Keratinocyte (primary cell): Measurements from ENCODE around the gene CRIM1. TPM values are rescaled to one million over a fixed set of nuclear protein-coding genes. Genes with fewer than 3 reads are reported as not detected.

Experiments used
- DNase-seq: peaks from one replicate; pipeline ENCODE4 v3.0.0-alpha.2; 2011; ENCODE audit warnings: low read depth, missing footprints, low spot score
- FAIRE-seq: peaks from 2 replicates; lab custom pipeline; 2011; peaks lifted over from hg19 to GRCh38; lab: Jason Lieb, UNC
- H2AFZ ChIP-seq: 2 replicates; pipeline ENCODE4 v1.6.0; 2012; ENCODE audit warnings: low read length, control low read depth, inconsistent platforms; ENCODE audit not compliant: control insufficient read depth
- H3K27ac ChIP-seq: 2 replicates; pipeline ENCODE4 v1.5.1; 2011; ENCODE audit warnings: low read length; ENCODE audit not compliant: control insufficient read depth, insufficient read depth
- H3K27me3 ChIP-seq: 3 replicates; pipeline ENCODE4 v1.6.0; 2011; ENCODE audit warnings: low read length; ENCODE audit not compliant: control insufficient read depth, insufficient read depth; ENCODE audit errors: extremely low read depth
- H3K36me3 ChIP-seq, 2 experiments: 2 replicates in 1 of 2; 3 replicates in 1 of 2; pipeline ENCODE4 v1.5.1; 2011; ENCODE audit warnings: low read length in 2 of 2, mild to moderate bottlenecking in 1 of 2; ENCODE audit not compliant: control insufficient read depth in 2 of 2, insufficient read depth in 2 of 2; ENCODE audit errors: extremely low read depth in 1 of 2
- H3K4me1 ChIP-seq: 3 replicates; pipeline ENCODE4 v1.5.1; 2011; ENCODE audit warnings: low read length; ENCODE audit not compliant: control insufficient read depth, insufficient read depth; ENCODE audit errors: extremely low read depth
- H3K4me2 ChIP-seq: 3 replicates; pipeline ENCODE4 v1.6.0; 2011; ENCODE audit warnings: low read depth, low read length; ENCODE audit not compliant: control insufficient read depth, insufficient read depth; ENCODE audit errors: extremely low read depth
- H3K4me3 ChIP-seq, 3 experiments: fragments of 200-600 bp in 1 of 3; sonication (generic) in 1 of 3; 2 replicates in 2 of 3; 3 replicates in 1 of 3; pipeline ENCODE4 v1.5.1; 2011 to 2016; ENCODE audit warnings: low read length in 3 of 3, mild to moderate bottlenecking in 3 of 3, control low read depth in 2 of 3, inconsistent platforms in 1 of 3, low read depth in 1 of 3, mixed read lengths in 1 of 3, mixed run types in 1 of 3, moderate library complexity in 1 of 3; ENCODE audit not compliant: control insufficient read depth in 2 of 3, insufficient read depth in 2 of 3; ENCODE audit errors: extremely low read depth in 1 of 3
- H3K79me2 ChIP-seq: 2 replicates; pipeline ENCODE4 v1.6.0; 2012; ENCODE audit warnings: low read length; ENCODE audit not compliant: control insufficient read depth, insufficient read depth
- H3K9ac ChIP-seq: 3 replicates; pipeline ENCODE4 v1.6.0; 2011; ENCODE audit warnings: low read length; ENCODE audit not compliant: control insufficient read depth, insufficient read depth; ENCODE audit errors: extremely low read depth
- H3K9me1 ChIP-seq: 3 replicates; pipeline ENCODE4 v1.6.0; 2011; ENCODE audit warnings: low read length; ENCODE audit not compliant: control insufficient read depth, insufficient read depth; ENCODE audit errors: extremely low read depth
- H3K9me3 ChIP-seq: 2 replicates; pipeline ENCODE4 v1.5.1; 2012; ENCODE audit warnings: low read depth, low read length; ENCODE audit not compliant: control insufficient read depth
- H4K20me1 ChIP-seq: 3 replicates; pipeline ENCODE4 v1.6.0; 2011; ENCODE audit warnings: low read length; ENCODE audit not compliant: control insufficient read depth, insufficient read depth; ENCODE audit errors: extremely low read depth
- EZH2 ChIP-seq: IDR thresholded peaks from one replicate; pipeline ENCODE4 v1.6.1; 2012; ENCODE audit warnings: inconsistent platforms, mild to moderate bottlenecking, low read length, moderate library complexity
- dilution Hi-C: fragments of 300-500 bp; cut with MboI; formaldehyde crosslinking; loops from one replicate; pipeline ENCODE4 v1.7.0; 2020; ENCODE audit warnings: low sequenced_read_pairs; ENCODE audit not compliant: extremely low pct_ligation_motif_present
- polyA plus RNA-seq, 5 experiments: library from polyadenylated mRNA; depleted of rRNA in 3 of 5; stranded (reverse) in 3 of 5; stranded (forward) in 1 of 5; unstranded in 1 of 5; fragments of >200 nt; gene quantifications; 1 replicate in 1 of 5; 2 replicates in 3 of 5; 3 replicates in 1 of 5; pipeline versions ENCODE4 v1.2.1 to v1.2.3, GENCODE V29; 2011 to 2012; ENCODE audit warnings: missing spikeins in 2 of 5, low read depth in 1 of 5, low replicate concordance in 1 of 5
- TF ChIP-seq, protein P1 (sequence below), 3 experiments: IDR thresholded peaks in 1 of 3; conservative IDR thresholded peaks in 1 of 3; optimal IDR thresholded peaks in 1 of 3; 2 replicates in 2 of 3; 3 replicates in 1 of 3; pipeline versions ENCODE3 to v1.5.1; 2011; ENCODE audit warnings: low read length in 3 of 3, mild to moderate bottlenecking in 3 of 3, moderate library complexity in 2 of 3, control low read depth in 1 of 3, inconsistent platforms in 1 of 3; ENCODE audit not compliant: insufficient read depth in 2 of 3; ENCODE audit errors: extremely low read depth in 1 of 3

CRIM1 gene
- polyA plus RNA-seq, 1 donor (not counting 4 experiments of a cell fraction or from before 2014, with no cell fraction given): 98.3 TPM

DNA sequence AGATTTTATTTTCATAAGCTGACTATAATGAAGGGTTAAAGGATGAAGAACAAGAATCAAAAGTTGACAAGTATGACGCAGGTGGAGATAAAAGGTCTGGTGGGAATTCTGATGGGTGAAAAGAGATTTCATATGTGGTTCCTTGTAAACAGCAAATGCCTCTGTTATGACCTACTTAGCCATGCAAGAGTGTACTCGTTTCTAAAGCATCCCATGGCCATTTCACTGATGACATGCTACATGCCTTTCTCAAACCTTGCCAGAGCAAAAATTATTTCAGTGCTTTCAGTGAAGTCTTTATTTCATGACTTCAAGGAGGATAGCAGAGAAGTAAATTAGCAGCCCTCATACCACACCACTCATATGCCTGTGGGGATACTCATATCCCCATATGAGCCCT lies 170.6 kb downstream of the CRIM1 start:
- FAIRE-seq: no peak
- H3K36me3 ChIP-seq: peaks cover 28 to 50% of the 10 kb centered on the region in 2 experiments
- dilution Hi-C loops: no loop called here

DNA sequence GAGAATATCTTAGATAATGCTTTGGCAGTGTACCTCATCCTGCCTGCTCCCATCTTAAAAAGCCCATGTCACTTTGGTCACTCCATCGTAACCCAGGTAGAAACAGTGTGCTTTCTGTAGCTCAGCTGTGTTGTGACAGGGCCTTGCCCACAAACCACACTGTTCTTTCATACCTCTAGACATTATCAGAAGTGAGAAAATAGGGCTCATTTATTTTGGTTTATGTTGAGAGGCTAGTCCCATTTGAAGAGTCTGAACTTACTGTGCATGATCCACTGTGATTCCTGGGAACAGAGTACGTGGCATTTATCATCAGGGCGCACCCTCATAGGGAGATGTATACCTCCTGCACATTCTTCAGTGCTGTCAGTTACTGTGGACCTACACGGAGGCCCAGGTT lies 172.7 kb downstream of the CRIM1 start:
- FAIRE-seq (no peak), DNase-seq (no peak)
- H4K20me1 ChIP-seq: no peaks in the 10 kb centered on the region
- peaks cover 24 to 48% of the 10 kb centered on the region in 2 experiments for H3K36me3 ChIP-seq
- H3K9ac ChIP-seq: no peak overlapping the region
- no peak overlapping the region for H3K4me2 ChIP-seq
- dilution Hi-C loops: no loop called here
- no peaks in the 10 kb centered on the region for H3K27me3 ChIP-seq
- no peak overlapping the region for H2AFZ ChIP-seq
- no peaks in the 10 kb centered on the region for H3K79me2 ChIP-seq
- H3K4me3 ChIP-seq: no peak overlapping the region
- H3K4me1 ChIP-seq: peaks cover 3% of the 10 kb centered on the region
- H3K9me3 ChIP-seq: no peaks in the 10 kb centered on the region
- no peaks in the 10 kb centered on the region for H3K9me1 ChIP-seq
- no peak for TF ChIP-seq EZH2
- TF ChIP-seq, protein P1, sequence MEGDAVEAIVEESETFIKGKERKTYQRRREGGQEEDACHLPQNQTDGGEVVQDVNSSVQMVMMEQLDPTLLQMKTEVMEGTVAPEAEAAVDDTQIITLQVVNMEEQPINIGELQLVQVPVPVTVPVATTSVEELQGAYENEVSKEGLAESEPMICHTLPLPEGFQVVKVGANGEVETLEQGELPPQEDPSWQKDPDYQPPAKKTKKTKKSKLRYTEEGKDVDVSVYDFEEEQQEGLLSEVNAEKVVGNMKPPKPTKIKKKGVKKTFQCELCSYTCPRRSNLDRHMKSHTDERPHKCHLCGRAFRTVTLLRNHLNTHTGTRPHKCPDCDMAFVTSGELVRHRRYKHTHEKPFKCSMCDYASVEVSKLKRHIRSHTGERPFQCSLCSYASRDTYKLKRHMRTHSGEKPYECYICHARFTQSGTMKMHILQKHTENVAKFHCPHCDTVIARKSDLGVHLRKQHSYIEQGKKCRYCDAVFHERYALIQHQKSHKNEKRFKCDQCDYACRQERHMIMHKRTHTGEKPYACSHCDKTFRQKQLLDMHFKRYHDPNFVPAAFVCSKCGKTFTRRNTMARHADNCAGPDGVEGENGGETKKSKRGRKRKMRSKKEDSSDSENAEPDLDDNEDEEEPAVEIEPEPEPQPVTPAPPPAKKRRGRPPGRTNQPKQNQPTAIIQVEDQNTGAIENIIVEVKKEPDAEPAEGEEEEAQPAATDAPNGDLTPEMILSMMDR (optimal IDR thresholded peaks at IDR 0.05 in 1 of 3, IDR thresholded peaks at IDR 0.05 in 1 of 3, conservative IDR thresholded peaks at IDR 0.05 in 1 of 3; ENCODE audit: extremely low read depth in 1 of 3, insufficient read depth in 2 of 3, low read length in 3 of 3): no peak
- no peak overlapping the region for H3K27ac ChIP-seq

More for the DNA sequence above, 170.6 kb downstream of the CRIM1 start:
- Histone ChIP-seq H2AFZ (no peak overlapping the region), H3K4me1 (peaks cover 3% of the 10 kb centered on the region), H3K4me3 (no peak overlapping the region), H3K79me2 (no peaks in the 10 kb centered on the region), H3K9ac (no peak overlapping the region), H3K9me1 (no peaks in the 10 kb centered on the region), H3K27ac (no peak overlapping the region), H3K4me2 (no peak overlapping the region), H4K20me1 (no peaks in the 10 kb centered on the region), H3K9me3 (no peaks in the 10 kb centered on the region), H3K27me3 (no peaks in the 10 kb centered on the region)
- DNase-seq: no peak
- TF ChIP-seq, protein P1 (optimal IDR thresholded peaks at IDR 0.05 in 1 of 3, IDR thresholded peaks at IDR 0.05 in 1 of 3, conservative IDR thresholded peaks at IDR 0.05 in 1 of 3; ENCODE audit: extremely low read depth in 1 of 3, insufficient read depth in 2 of 3, low read length in 3 of 3): no peak
- no peak for TF ChIP-seq EZH2
